GM12878 (cell line): ENCODE data around the gene SLC29A2. TPM values are rescaled to one million over a fixed set of nuclear protein-coding genes. Genes with fewer than 3 reads are reported as not detected.
A peak's percentile ranks its signal among the peaks of the same experiment; 100 is the strongest.

Experiments
- ATAC-seq: fragments of 200-7000 bp; cut with Tn5 transposase; 3 replicates; pipeline ENCODE4 v1.9.1; 2020; ENCODE audit warnings: mild to moderate bottlenecking, moderate library complexity
- BruUV-seq: library from RNA; stranded (reverse); fragments of 400-500 nt; replicated peaks from 2 replicates; lab custom pipeline; 2021; lab: Mats Ljungman, UMichigan
- CTCF ChIA-PET: fragments of 300-600 bp; sonication (Branson Sonifier 250); formaldehyde crosslinking; extraction: SDS; loops from one replicate; lab custom pipeline; 2021; ENCODE audit warnings: inconsistent platforms; lab: Yijun Ruan, JAX
- POLR2A ChIA-PET: fragments of 350-600 bp; formaldehyde crosslinking; extraction: SDS; loops from one replicate; lab custom pipeline; 2021; ENCODE audit warnings: inconsistent platforms; lab: Charles Lee
- RAD21 ChIA-PET: fragments of 300-600 bp; sonication (Branson Sonifier 250); formaldehyde crosslinking; loops from one replicate; lab custom pipeline; 2023; ENCODE audit warnings: antibody characterized with exemption; ENCODE audit not compliant: unreplicated experiment; lab: Charles Lee
- SMC1A ChIA-PET: fragments of 300-600 bp; sonication (Branson Sonifier 250); formaldehyde crosslinking; loops from one replicate; lab custom pipeline; 2023; ENCODE audit not compliant: unreplicated experiment, uncharacterized antibody; lab: Charles Lee
- DNase-seq: peaks from one replicate; pipeline ENCODE4 v3.0.0-alpha.2; 2011; ENCODE audit warnings: low read depth, low spot score
- FAIRE-seq: peaks from 3 replicates; lab custom pipeline; 2011; peaks lifted over from hg19 to GRCh38; lab: Jason Lieb, UNC
- H2AFZ ChIP-seq: 2 replicates; pipeline ENCODE4 v1.6.0; 2011; ENCODE audit warnings: low read depth, low read length, control low read depth; ENCODE audit not compliant: control insufficient read depth
- H3K27ac ChIP-seq: 2 replicates; pipeline ENCODE4 v1.5.1; 2011; ENCODE audit warnings: control low read depth; ENCODE audit not compliant: control insufficient read depth, insufficient read depth
- H3K27me3 ChIP-seq, 2 experiments: replicated peaks in 1 of 2; 2 replicates each; pipeline versions ENCODE4 v1.6.0 to v1.6.1; 2011; ENCODE audit warnings: low read length in 1 of 2; ENCODE audit not compliant: control insufficient read depth in 2 of 2, insufficient read depth in 2 of 2
- H3K36me3 ChIP-seq, 2 experiments: 2 replicates each; pipeline ENCODE4 v1.5.1; 2011; ENCODE audit warnings: low read length in 1 of 2; ENCODE audit not compliant: control insufficient read depth in 2 of 2, insufficient read depth in 2 of 2
- H3K4me1 ChIP-seq: 2 replicates; pipeline ENCODE4 v1.6.1; 2011; ENCODE audit warnings: mild to moderate bottlenecking, low read length, moderate library complexity, mixed read lengths; ENCODE audit not compliant: control insufficient read depth, insufficient read depth
- H3K4me2 ChIP-seq: 2 replicates; pipeline ENCODE4 v1.6.0; 2011; ENCODE audit warnings: control low read depth; ENCODE audit not compliant: control insufficient read depth, insufficient read depth
- H3K4me3 ChIP-seq: fragments of 200-600 bp; sonication (generic); 2 replicates; pipeline ENCODE4 v1.5.1; 2016
- H3K79me2 ChIP-seq: 2 replicates; pipeline ENCODE4 v1.6.0; 2011; ENCODE audit warnings: low read length; ENCODE audit not compliant: control insufficient read depth, insufficient read depth
- H3K9ac ChIP-seq: 2 replicates; pipeline ENCODE4 v1.8.0; 2011; ENCODE audit warnings: low read length, control low read depth, mixed read lengths; ENCODE audit not compliant: control insufficient read depth, insufficient read depth
- H3K9me3 ChIP-seq: replicated peaks from 3 replicates; pipeline ENCODE4 v1.5.1; 2011; ENCODE audit warnings: mild to moderate bottlenecking, low read length; ENCODE audit not compliant: control insufficient read depth, insufficient read depth
- H4K20me1 ChIP-seq: 2 replicates; pipeline ENCODE4 v1.6.0; 2011; ENCODE audit not compliant: control insufficient read depth, insufficient read depth
- BHLHE40 ChIP-seq, 2 experiments: fragments of 450-650 bp in 1 of 2; IDR thresholded peaks; 2 replicates each; pipeline ENCODE4 v1.6.1; 2011 to 2017; ENCODE audit warnings: low read depth in 2 of 2, borderline replicate concordance in 1 of 2, improper control_type of control experiment in 1 of 2, low read length in 1 of 2, mild to moderate bottlenecking in 1 of 2
- CBX3 ChIP-seq: fragments of 200-600 bp; sonication (generic); IDR thresholded peaks from 2 replicates; pipeline ENCODE4 v1.6.1; 2016; ENCODE audit warnings: low read depth, borderline replicate concordance
- CEBPZ ChIP-seq: fragments of 150-350 bp; IDR thresholded peaks from 2 replicates; pipeline ENCODE4 v1.6.1; 2016; ENCODE audit warnings: low read depth, low read length
- CHD2 ChIP-seq: IDR thresholded peaks from 2 replicates; pipeline ENCODE4 v1.6.1; 2011; ENCODE audit warnings: low read depth, low read length, improper control_type of control experiment, borderline replicate concordance
- FOS ChIP-seq: IDR thresholded peaks from 3 replicates; pipeline ENCODE4 v1.6.1; 2011; ENCODE audit warnings: borderline replicate concordance; ENCODE audit not compliant: insufficient read length; ENCODE audit errors: extremely low read depth
- NR2F1 ChIP-seq: fragments of 450-650 bp; conservative IDR thresholded peaks from 2 replicates; pipeline ENCODE4 v1.6.1; 2017; ENCODE audit warnings: mild to moderate bottlenecking
- SUZ12 ChIP-seq: fragments of 200-600 bp; sonication (generic); IDR thresholded peaks from one replicate; pipeline ENCODE4 v1.6.1; 2018; ENCODE audit warnings: antibody characterized with exemption, mild to moderate bottlenecking; ENCODE audit not compliant: unreplicated experiment
- TCF12 ChIP-seq: IDR thresholded peaks from 2 replicates; pipeline ENCODE4 v1.6.1; 2011; ENCODE audit warnings: low read depth, mild to moderate bottlenecking, low read length
- WGBS: methylation state at CpG from one replicate; pipeline ENCODE4 v1.1.6; 2016; ENCODE audit warnings: low lambda C conversion rate; ENCODE audit not compliant: insufficient replicate concordance, insufficient coverage; ENCODE audit errors: missing lambda C conversion rate; 5-methylcytosine and 5-hydroxymethylcytosine counted together
- in situ Hi-C: fragments of 300-500 bp; cut with MboI; formaldehyde crosslinking; loops from 9 replicates; pipeline ENCODE4 v1.14.3; 2018; ENCODE audit warnings: mixed read lengths
- intact Hi-C: fragments of 100-400 bp; cut with micrococcal nuclease; formaldehyde crosslinking; loops from one replicate; pipeline ENCODE4 v1.14.2; 2022; ENCODE audit not compliant: unreplicated experiment
- polyA plus RNA-seq, 11 experiments: library from polyadenylated mRNA; depleted of rRNA in 4 of 11; unstranded in 6 of 11; stranded (reverse) in 5 of 11; fragments of >200 nt; fragmentation: Nextera tagmentation in 4 of 11; fragmentation: Illumina TruSeq in 1 of 11; extraction: Ambion mirVana in 4 of 11; extraction: Trizol in 1 of 11; gene quantifications; 1 replicate in 1 of 11; 2 replicates in 10 of 11; pipeline versions ENCODE4 v1.2.1 to v1.2.3, GENCODE V29; 2011 to 2016; ENCODE audit warnings: inconsistent platforms in 2 of 11, missing spikeins in 2 of 11, low read depth in 1 of 11
- total RNA-seq, 4 experiments: library from RNA; depleted of rRNA in 3 of 4; stranded (reverse); fragments of >200 nt in 3 of 4; fragmentation: Illumina TruSeq in 1 of 4; extraction: Trizol in 1 of 4; gene quantifications; 2 replicates each; pipeline versions ENCODE4 v1.2.1 to v1.2.3, GENCODE V29; 2013 to 2021

The SLC29A2 gene
- total and polyA plus RNA-seq, 10 of the 15 experiments (the other 5 are each of a cell fraction or from before 2014, with no cell fraction given): 0.27 to 7.5 (median 2.2) TPM

GRCh38 chr11:66326261-66327111 is 45.1 kb downstream of the SLC29A2 start (continued):
- no peak for TF ChIP-seq FOS
- TF ChIP-seq CEBPZ: no peak
- no peak for TF ChIP-seq SUZ12
- no peak for TF ChIP-seq CBX3
- no peak for TF ChIP-seq NR2F1

DNA sequence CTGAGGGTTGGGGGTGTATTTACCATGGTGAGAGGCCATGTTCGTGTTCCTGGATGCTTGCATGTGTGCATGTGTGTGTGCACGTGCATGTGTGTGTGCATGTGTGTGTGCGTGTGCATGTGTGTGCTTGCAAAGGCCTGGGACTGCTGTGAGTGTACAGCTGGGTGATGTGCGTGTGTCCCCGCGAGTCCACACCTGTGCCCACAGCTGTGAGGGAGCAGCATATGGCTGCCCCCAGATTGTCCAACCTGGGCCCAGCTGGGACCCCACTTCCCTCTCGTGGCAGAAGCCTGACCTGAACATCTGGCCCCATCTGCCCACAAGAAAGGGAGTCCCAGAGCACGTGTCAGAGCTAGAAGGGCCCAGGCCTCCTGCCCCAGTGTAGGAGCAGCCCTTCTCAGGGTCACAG is 46.3 kb downstream of the SLC29A2 start:
- no peaks in the 10 kb centered on the region; a peak in 1 of 4 replicates for H3K27me3 ChIP-seq
- H3K79me2 ChIP-seq: no peaks in the 10 kb centered on the region
- no peak overlapping the region for H2AFZ ChIP-seq
- ChIA-PET CTCF (interaction anchor here (3.8 kb wide), 1 partner anchor 13 kb away, joined by 34 read pairs; no protein-coding TSS in a partner anchor), RAD21 (interaction anchor here (0.6 to 1.0 kb wide), 2 partner anchors 10 to 14 kb away, joined by 3 read pairs; no protein-coding TSS in a partner anchor), POLR2A (no interaction called here), SMC1A (interaction anchor here (3.4 kb wide), 1 partner anchor 13 kb away, joined by 12 read pairs; no protein-coding TSS in a partner anchor)
- WGBS: 50% methylated on average over 8 of the region's 8 CpGs
- TF ChIP-seq BHLHE40 (IDR thresholded peaks at IDR 0.05; ENCODE audit: borderline replicate concordance in 1 of 2, low read depth in 2 of 2, low read length in 1 of 2) (peak in 1 of 2 experiments; percentile 54; a peak in 1 of 4 replicates), CHD2 (no peak), TCF12 (peak; percentile 87)
- no peak for DNase-seq
- BruUV-seq: no TSS peak
- H3K9me3 ChIP-seq: no peaks in the 10 kb centered on the region; the same call in 2 of the 3 replicates
- H3K9ac ChIP-seq: no peak overlapping the region
- no peaks in the 10 kb centered on the region for H4K20me1 ChIP-seq
- no peaks in the 10 kb centered on the region for H3K36me3 ChIP-seq
- intact Hi-C loops (no loop called here), in situ Hi-C loops (no loop called here)
- no peak overlapping the region for H3K4me2 ChIP-seq
- no peak for FAIRE-seq
- H3K4me3 ChIP-seq: no peak overlapping the region
- ATAC-seq: no peak
- H3K27ac ChIP-seq: no peak overlapping the region
- peaks cover 10% of the 10 kb centered on the region; the same call in 1 of the 2 replicates for H3K4me1 ChIP-seq
